GM12865 (cell line): ENCODE measurements around the gene SPOUT1.
"Not testable (repeated sequence)": the region's sequence is repeated elsewhere in the genome, so short reads cannot be mapped to it uniquely, and the experiment has no call there.

ENCODE experiments used
- DNase-seq: peaks from one replicate; pipeline ENCODE4 v3.0.0; 2010; ENCODE audit warnings: low read depth
- H3K4me3 ChIP-seq: 2 replicates; pipeline ENCODE4 v1.5.1; 2011; ENCODE audit warnings: mild to moderate bottlenecking, low read depth, low read length, control low read depth
- TF ChIP-seq, protein P1 (sequence below): IDR thresholded peaks from 2 replicates; pipeline ENCODE4 v1.5.1; 2011; ENCODE audit warnings: low read length, control low read depth, low read depth, inconsistent platforms; ENCODE audit not compliant: insufficient read depth; ENCODE audit errors: missing control alignments

The SPOUT1 gene

GRCh38 chr9:128805661-128806060 is 23.9 kb downstream of the SPOUT1 start:
- H3K4me3 ChIP-seq: no peak overlapping the region
- DNase-seq: no peak
- TF ChIP-seq, protein P1, sequence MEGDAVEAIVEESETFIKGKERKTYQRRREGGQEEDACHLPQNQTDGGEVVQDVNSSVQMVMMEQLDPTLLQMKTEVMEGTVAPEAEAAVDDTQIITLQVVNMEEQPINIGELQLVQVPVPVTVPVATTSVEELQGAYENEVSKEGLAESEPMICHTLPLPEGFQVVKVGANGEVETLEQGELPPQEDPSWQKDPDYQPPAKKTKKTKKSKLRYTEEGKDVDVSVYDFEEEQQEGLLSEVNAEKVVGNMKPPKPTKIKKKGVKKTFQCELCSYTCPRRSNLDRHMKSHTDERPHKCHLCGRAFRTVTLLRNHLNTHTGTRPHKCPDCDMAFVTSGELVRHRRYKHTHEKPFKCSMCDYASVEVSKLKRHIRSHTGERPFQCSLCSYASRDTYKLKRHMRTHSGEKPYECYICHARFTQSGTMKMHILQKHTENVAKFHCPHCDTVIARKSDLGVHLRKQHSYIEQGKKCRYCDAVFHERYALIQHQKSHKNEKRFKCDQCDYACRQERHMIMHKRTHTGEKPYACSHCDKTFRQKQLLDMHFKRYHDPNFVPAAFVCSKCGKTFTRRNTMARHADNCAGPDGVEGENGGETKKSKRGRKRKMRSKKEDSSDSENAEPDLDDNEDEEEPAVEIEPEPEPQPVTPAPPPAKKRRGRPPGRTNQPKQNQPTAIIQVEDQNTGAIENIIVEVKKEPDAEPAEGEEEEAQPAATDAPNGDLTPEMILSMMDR: no peak

GRCh38 chr9:128802482-128802881 is 27.1 kb downstream of the SPOUT1 start:
- DNase-seq: no peak
- H3K4me3 ChIP-seq: no peak overlapping the region
- TF ChIP-seq, protein P1: no peak

GRCh38 chr9:128800061-128800460 is 29.5 kb downstream of the SPOUT1 start:
- TF ChIP-seq, protein P1: no peak
- no peak overlapping the region for H3K4me3 ChIP-seq
- DNase-seq: no peak

GRCh38 chr9:128798896-128799295 is 30.7 kb downstream of the SPOUT1 start:
- DNase-seq: no peak
- no peak overlapping the region for H3K4me3 ChIP-seq
- TF ChIP-seq, protein P1: no peak

DNA sequence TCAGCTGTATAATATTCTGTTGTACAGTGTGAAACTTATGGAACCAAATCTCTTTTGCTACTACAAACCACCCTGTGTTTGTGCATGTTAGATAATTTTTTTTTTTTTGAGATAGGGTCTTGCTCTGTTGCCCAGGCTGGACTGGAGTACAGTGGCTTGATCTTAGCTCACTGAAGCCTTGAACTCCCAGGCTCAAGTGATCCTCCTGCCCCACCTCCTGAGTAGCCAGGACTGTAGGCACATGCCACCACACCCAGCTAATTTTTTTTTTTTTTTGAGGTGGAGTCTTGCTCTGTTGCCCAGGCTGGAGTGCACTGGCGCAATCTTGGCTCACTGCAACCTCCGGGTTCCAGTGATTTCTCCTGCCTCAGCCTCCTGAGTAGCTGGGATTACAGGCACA is 34.6 kb downstream of the SPOUT1 start:
- DNase-seq, H3K4me3 ChIP-seq: not testable (repeated sequence)

GRCh38 chr9:128792978-128793686 is 36.5 kb downstream of the SPOUT1 start:
- TF ChIP-seq, protein P1: no peak
- no peak overlapping the region for H3K4me3 ChIP-seq
- no peak for DNase-seq

GRCh38 chr9:128792134-128792533 is 37.5 kb downstream of the SPOUT1 start:
- TF ChIP-seq, protein P1: no peak
- H3K4me3 ChIP-seq: no peak overlapping the region
- DNase-seq: no peak
